ENCODE results near the gene ZNF778.

GRCh38 chr16:89179656-89180315 is 37.7 kb upstream of the ZNF778 start:
- TF ChIP-seq ZNF639 (tag by site-specific recombination; IDR thresholded peaks at IDR 0.05) (no peak), CTCF (tag by site-specific recombination; IDR thresholded peaks at IDR 0.05) (no peak), ZNF23 (tag by site-specific recombination; IDR thresholded peaks at IDR 0.05; ENCODE audit: borderline replicate concordance) (no peak), ZNF202 (tag by site-specific recombination; IDR thresholded peaks at IDR 0.05; ENCODE audit: borderline replicate concordance) (no peak), ZNF629 (tag by site-specific recombination; IDR thresholded peaks at IDR 0.05) (no peak), KLF10 (tag by site-specific recombination; IDR thresholded peaks at IDR 0.05) (no peak), ZNF292 (tag by site-specific recombination; IDR thresholded peaks at IDR 0.05; ENCODE audit: borderline replicate concordance, low read depth) (no peak), ZBTB26 (tag by site-specific recombination; optimal IDR thresholded peaks at IDR 0.05) (no peak), ZNF423 (tag by site-specific recombination; IDR thresholded peaks at IDR 0.05) (no peak), PATZ1 (tag by site-specific recombination; IDR thresholded peaks at IDR 0.05) (no peak), ZNF341 (tag by site-specific recombination; IDR thresholded peaks at IDR 0.05; ENCODE audit: low read depth) (no peak), ZBTB8A (tag by site-specific recombination; IDR thresholded peaks at IDR 0.05) (no peak), ZBTB44 (tag by site-specific recombination; IDR thresholded peaks at IDR 0.05) (no peak)
